ENCODE data around the gene RESP18.

DNA sequence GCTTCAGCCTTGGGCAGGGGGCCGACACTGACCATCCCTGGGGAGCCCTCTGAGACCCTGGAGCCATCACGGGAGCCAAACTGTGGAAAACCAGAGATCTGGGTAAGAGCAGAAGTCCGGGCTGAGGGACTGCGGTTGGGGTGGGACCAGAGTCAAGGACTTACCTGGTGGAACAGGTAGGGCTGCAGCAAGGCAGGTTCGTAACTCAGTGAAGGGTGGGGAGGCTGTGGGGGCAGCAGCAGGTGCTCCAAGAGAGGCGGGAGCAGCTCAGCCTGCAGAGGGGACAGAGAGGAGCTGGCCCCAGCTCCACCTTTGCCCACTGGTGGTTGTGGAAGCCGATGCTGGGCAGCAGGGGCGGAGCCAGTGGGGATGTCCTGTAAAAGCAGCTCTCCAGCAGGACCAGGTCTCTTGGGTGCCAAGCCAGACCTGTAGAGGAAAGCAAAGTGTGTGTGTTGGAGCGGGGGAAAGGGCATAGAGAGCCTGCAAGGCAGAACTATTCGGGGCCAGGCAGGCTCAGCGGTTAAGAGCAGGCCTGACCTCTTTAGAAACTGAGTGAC is 30.1 kb downstream of the RESP18 start:
- TF ChIP-seq POLR2AphosphoS5 (IDR thresholded peaks at IDR 0.05; ENCODE audit: low read depth, low read length): no peak
- no peak for TF ChIP-seq POLR2A (IDR thresholded peaks at IDR 0.05; ENCODE audit: low read depth, low read length)
- no peak for TF ChIP-seq TAF1 (IDR thresholded peaks at IDR 0.05; ENCODE audit: low read depth, low read length)

Measured in GM12891 (cell line).